IMR-90 (cell line): ENCODE results near the gene POLR1G. TPM values are rescaled to one million over a fixed set of nuclear protein-coding genes. Genes with fewer than 3 reads are reported as not detected.
A peak's percentile ranks its signal among the peaks of the same experiment; 100 is the strongest.

Experiments
- ATAC-seq: fragments of 200-7000 bp; cut with Tn5 transposase; 2 replicates; pipeline ENCODE4 v1.9.1; 2020; ENCODE audit warnings: low read depth, mild to moderate bottlenecking, moderate library complexity
- BruUV-seq: library from RNA; stranded (reverse); fragments of 400-500 nt; replicated peaks from 2 replicates; lab custom pipeline; 2021; lab: Mats Ljungman, UMichigan
- CTCF ChIA-PET: fragments of 300-600 bp; formaldehyde crosslinking; extraction: SDS; loops from one replicate; lab custom pipeline; 2021; ENCODE audit warnings: antibody characterized with exemption; lab: Yijun Ruan, JAX
- POLR2A ChIA-PET: fragments of 300-600 bp; sonication (Branson Sonifier 250); formaldehyde crosslinking; loops from one replicate; lab custom pipeline; 2022; ENCODE audit warnings: antibody characterized with exemption; ENCODE audit not compliant: unreplicated experiment; lab: Charles Lee
- DNase-seq: peaks from one replicate; pipeline ENCODE4 v3.0.0; 2013
- H2AFZ ChIP-seq: replicated peaks from 2 replicates; pipeline ENCODE3; 2013; ENCODE audit warnings: low read length, mild to moderate bottlenecking; ENCODE audit not compliant: poor library complexity
- H2AK5ac ChIP-seq: 2 replicates; pipeline ENCODE4 v1.6.1; 2013; ENCODE audit warnings: low read depth, low read length, inconsistent platforms
- H2AK9ac ChIP-seq: replicated peaks from 2 replicates; pipeline ENCODE3; 2013; ENCODE audit warnings: mild to moderate bottlenecking, low read depth, low read length, moderate library complexity; ENCODE audit not compliant: poor library complexity
- H2BK120ac ChIP-seq: 2 replicates; pipeline ENCODE4 v1.6.1; 2013; ENCODE audit warnings: low read depth, low read length, inconsistent platforms
- H2BK15ac ChIP-seq: 3 replicates; pipeline ENCODE4 v1.6.1; 2013; ENCODE audit warnings: low read depth, low read length, inconsistent platforms
- H2BK20ac ChIP-seq: 2 replicates; pipeline ENCODE4 v1.6.1; 2013; ENCODE audit warnings: low read depth, mild to moderate bottlenecking, inconsistent platforms, low read length, moderate library complexity
- H2BK5ac ChIP-seq: 2 replicates; pipeline ENCODE4 v1.6.1; 2013; ENCODE audit warnings: mild to moderate bottlenecking, low read depth, low read length, inconsistent platforms; ENCODE audit not compliant: poor library complexity, severe bottlenecking
- H3K14ac ChIP-seq: replicated peaks from 2 replicates; pipeline ENCODE4 v1.6.1; 2013; ENCODE audit warnings: low read depth, low read length, inconsistent platforms
- H3K18ac ChIP-seq: 2 replicates; pipeline ENCODE4 v1.6.1; 2013; ENCODE audit warnings: low read depth, low read length, control low read depth
- H3K23ac ChIP-seq: 2 replicates; pipeline ENCODE4 v1.6.1; 2013; ENCODE audit warnings: low read depth, low read length, inconsistent platforms
- H3K27ac ChIP-seq: 2 replicates; pipeline ENCODE4 v1.5.1; 2013; ENCODE audit warnings: mild to moderate bottlenecking, control low read depth, low read length; ENCODE audit not compliant: insufficient read depth
- H3K27me3 ChIP-seq: 2 replicates; pipeline ENCODE4 v1.6.1; 2013; ENCODE audit warnings: low read length; ENCODE audit not compliant: control insufficient read depth, insufficient read depth
- H3K36me3 ChIP-seq: 2 replicates; pipeline ENCODE4 v1.6.1; 2013; ENCODE audit warnings: low read length, mixed read lengths; ENCODE audit not compliant: control insufficient read depth, insufficient read depth
- H3K4ac ChIP-seq: 2 replicates; pipeline ENCODE4 v1.6.1; 2013; ENCODE audit warnings: low read depth, low read length, inconsistent platforms
- H3K4me1 ChIP-seq: 2 replicates; pipeline ENCODE4 v1.6.1; 2013; ENCODE audit warnings: low read length, mixed read lengths; ENCODE audit not compliant: control insufficient read depth, insufficient read depth
- H3K4me2 ChIP-seq: 2 replicates; pipeline ENCODE4 v1.6.1; 2013; ENCODE audit warnings: low read depth, mild to moderate bottlenecking, control low read depth, low read length, moderate library complexity
- H3K4me3 ChIP-seq: 2 replicates; pipeline ENCODE4 v1.5.1; 2013; ENCODE audit warnings: low read depth, mild to moderate bottlenecking, control low read depth, low read length, moderate library complexity; ENCODE audit not compliant: insufficient read depth
- H3K56ac ChIP-seq: 2 replicates; pipeline ENCODE4 v1.6.1; 2013; ENCODE audit warnings: low read length, inconsistent platforms; ENCODE audit not compliant: insufficient read depth; ENCODE audit errors: extremely low read depth
- H3K79me1 ChIP-seq, 2 experiments: 2 replicates each; pipeline ENCODE4 v1.6.1; 2013; ENCODE audit warnings: low read length in 2 of 2, inconsistent platforms in 1 of 2, low read depth in 1 of 2
- H3K9ac ChIP-seq: 2 replicates; pipeline ENCODE4 v1.6.1; 2013; ENCODE audit warnings: low read depth, low read length, control low read depth
- H3K9me1 ChIP-seq: 2 replicates; pipeline ENCODE4 v1.6.1; 2013; ENCODE audit warnings: low read length, inconsistent platforms; ENCODE audit not compliant: insufficient read depth
- H3K9me3 ChIP-seq: 2 replicates; pipeline ENCODE4 v1.6.1; 2013; ENCODE audit warnings: low read length; ENCODE audit not compliant: control insufficient read depth, insufficient read depth
- H4K20me1 ChIP-seq: 2 replicates; pipeline ENCODE4 v1.6.1; 2013; ENCODE audit warnings: low read length, inconsistent platforms; ENCODE audit not compliant: insufficient read depth
- H4K5ac ChIP-seq: 2 replicates; pipeline ENCODE4 v1.6.1; 2013; ENCODE audit warnings: mild to moderate bottlenecking, low read depth, low read length, control low read depth
- H4K8ac ChIP-seq, 2 experiments: 2 replicates each; pipeline ENCODE4 v1.6.1; 2013; ENCODE audit warnings: low read depth in 2 of 2, low read length in 2 of 2, control low read depth in 1 of 2, inconsistent platforms in 1 of 2
- H4K91ac ChIP-seq: 2 replicates; pipeline ENCODE4 v1.6.1; 2013; ENCODE audit warnings: low read depth, low read length, inconsistent platforms; ENCODE audit not compliant: insufficient read depth
- BHLHE40 ChIP-seq: fragments of 150-350 bp; IDR thresholded peaks from 2 replicates; pipeline ENCODE4 v1.6.1; 2016; ENCODE audit warnings: mild to moderate bottlenecking, low read depth, low read length
- CHD1 ChIP-seq: IDR thresholded peaks from 2 replicates; pipeline ENCODE4 v1.6.1; 2012; ENCODE audit warnings: low read depth, low read length, improper control_type of control experiment
- CTCF ChIP-seq: conservative IDR thresholded peaks from 2 replicates; pipeline ENCODE4 v1.5.1; 2012; ENCODE audit warnings: mild to moderate bottlenecking, low read depth, low read length, improper control_type of control experiment
- FOS ChIP-seq: fragments of 150-350 bp; IDR thresholded peaks from 2 replicates; pipeline ENCODE4 v1.6.1; 2016; ENCODE audit warnings: low read depth, low read length
- MAZ ChIP-seq: IDR thresholded peaks from 2 replicates; pipeline ENCODE4 v1.6.1; 2012; ENCODE audit warnings: low read depth, mild to moderate bottlenecking, low read length, improper control_type of control experiment, moderate library complexity, borderline replicate concordance
- WGBS, 2 experiments: methylation state at CpG; one replicate each; pipeline versions ENCODE4 v1.1.5 to v1.1.7; 2013; ENCODE audit warnings: missing lambda C conversion rate in 2 of 2; ENCODE audit not compliant: insufficient read length in 1 of 2; ENCODE audit errors: extremely low coverage in 2 of 2; 5-methylcytosine and 5-hydroxymethylcytosine counted together
- dilution Hi-C: fragments of 300-500 bp; cut with HindIII; formaldehyde crosslinking; loops from one replicate; pipeline ENCODE4 v1.14.3; 2018; ENCODE audit warnings: low sequenced_read_pairs; ENCODE audit not compliant: unreplicated experiment
- in situ Hi-C: fragments of 300-500 bp; cut with MboI; formaldehyde crosslinking; loops from 3 replicates; pipeline ENCODE4 v1.14.3; 2019; ENCODE audit warnings: low sequenced_read_pairs, inconsistent platforms, mixed read lengths
- intact Hi-C: fragments of 100-400 bp; cut with micrococcal nuclease; formaldehyde crosslinking; loops from 2 replicates; pipeline ENCODE4 v1.10.0; 2022
- polyA plus RNA-seq, 3 experiments: library from polyadenylated mRNA; depleted of rRNA; stranded (reverse); fragments of >200 nt; gene quantifications; 2 replicates each; pipeline ENCODE4 v1.2.3, GENCODE V29; 2012; ENCODE audit warnings: low replicate concordance in 1 of 3
- total RNA-seq: library from RNA; depleted of rRNA; stranded (reverse); fragments of >200 nt; gene quantifications from 2 replicates; pipeline ENCODE4 v1.2.3, GENCODE V29; 2012

The POLR1G gene
- total and polyA plus RNA-seq, 2 of the 4 experiments (the other 2 are of a cell fraction), result 8.0 to 12.5 TPM

GRCh38 chr19:45402298-45403061 is 4.0 kb upstream of the POLR1G start:
- H3K56ac ChIP-seq, result no peak overlapping the region
- ChIA-PET POLR2A (no interaction called here), CTCF (interaction anchor here (1.4 kb wide), 1 partner anchor 77 kb away, joined by 3 read pairs; no protein-coding TSS in a partner anchor)
- 22% methylated on average over 26 of the region's 40 CpGs; no CpG with 5 or more reads in 1 of the 2 experiments for WGBS, 2 experiments
- no peak overlapping the region for H3K18ac ChIP-seq
- H3K9me3 ChIP-seq, result no peaks in the 10 kb centered on the region
- dilution Hi-C loops (no loop called here), intact Hi-C loops (no loop called here), in situ Hi-C loops (no loop called here)
- no peaks in the 10 kb centered on the region for H3K36me3 ChIP-seq
- no peaks in the 10 kb centered on the region; the same call in 1 of the 2 replicates for H4K20me1 ChIP-seq
- peak overlapping the region; percentile 51; the same call in 1 of the 2 replicates for H2BK20ac ChIP-seq
- peak overlapping the region; percentile 76; the same call in 1 of the 2 replicates for H3K23ac ChIP-seq
- H2AFZ ChIP-seq, result peak overlapping the region; percentile 77
- DNase-seq, result no peak
- H2BK120ac ChIP-seq, result 0 out of 2 replicates have a peak overlapping the region, but pooled peaks have one; percentile 30
- no TSS peak for BruUV-seq
- TF ChIP-seq CHD1, result no peak
- peak; percentile 33 for TF ChIP-seq CTCF
- no peak for TF ChIP-seq BHLHE40
- no peak for TF ChIP-seq FOS
- TF ChIP-seq MAZ, result peak; percentile 11; the same call in 1 of the 2 replicates
- H2BK15ac ChIP-seq, result peak overlapping the region; percentile 86; the same call in 1 of the 3 replicates
- H2AK5ac ChIP-seq, result peak overlapping the region; percentile 29; the same call in 1 of the 2 replicates
- no peak for ATAC-seq
- no peak overlapping the region for H3K9ac ChIP-seq
- no peak overlapping the region for H2BK5ac ChIP-seq
- no peak overlapping the region for H2AK9ac ChIP-seq
- H3K4me2 ChIP-seq, result no peak overlapping the region
- H4K91ac ChIP-seq, result peak overlapping the region; percentile 32
- peak overlapping the region in 1 of 2 experiments; percentile 38; a peak in 1 of 4 replicates for H4K8ac ChIP-seq
- no peak overlapping the region for H4K5ac ChIP-seq
- no peak overlapping the region for H3K4me3 ChIP-seq
- peaks cover 6% of the 10 kb centered on the region; the same call in 1 of the 2 replicates for H3K9me1 ChIP-seq
- H3K4me1 ChIP-seq, result peaks cover 5% of the 10 kb centered on the region
- peak overlapping the region; percentile 54 for H3K4ac ChIP-seq
- 0 out of 2 replicates have a peak overlapping the region, but pooled peaks have one; percentile 31 for H3K14ac ChIP-seq
- peaks cover 10 to 60% of the 10 kb centered on the region in 2 experiments; a peak in 3 of 4 replicates for H3K79me1 ChIP-seq
- no peaks in the 10 kb centered on the region for H3K27me3 ChIP-seq
- no peak overlapping the region for H3K27ac ChIP-seq
